Stimulated activated naive CD8-positive, alpha-beta T cell treated with anti-CD3 and anti-CD28 coated beads, Interleukin-15, Interleukin-2, amounts not matched to agents 100 U/mL and 50 U/mL, for 24 hours (primary cell): ENCODE data around the gene CD6.

Experiments used
- ATAC-seq: fragments of 150-1000 bp; cut with Tn5 transposase; one replicate; pipeline ENCODE4 v1.10.0; 2021
- DNase-seq: peaks from one replicate; pipeline ENCODE4 v3.0.0; 2021

CD6 gene

DNA sequence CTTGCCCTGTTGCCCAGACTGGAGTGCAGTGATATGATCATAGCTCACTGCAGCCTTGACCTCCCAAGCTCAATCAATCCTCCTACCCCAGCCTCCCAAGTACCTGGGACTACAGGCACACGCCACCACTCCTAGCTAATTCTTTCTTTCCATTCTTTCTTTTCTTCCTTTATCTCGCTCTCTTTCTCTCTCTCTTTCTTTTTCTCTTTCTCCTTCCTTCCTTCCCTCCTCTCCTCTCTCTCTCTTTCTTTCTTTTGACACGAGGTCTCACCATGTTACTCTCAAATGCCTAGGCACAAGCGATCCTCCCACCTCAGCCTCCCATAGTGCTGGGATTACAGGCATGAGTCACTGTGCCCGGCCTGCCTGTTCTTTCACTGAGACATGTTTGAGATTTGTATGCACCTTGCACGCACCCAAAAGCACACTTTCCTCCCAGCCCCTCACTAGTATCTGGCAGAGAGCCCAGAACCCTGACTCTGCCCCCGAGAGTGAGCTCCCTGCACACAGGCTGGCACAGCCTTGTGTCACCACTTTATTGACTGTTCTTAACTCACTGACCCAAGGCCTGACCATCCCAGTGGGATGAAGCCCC lies 56.8 kb downstream of the CD6 start:
- peak; percentile 81 for DNase-seq
- ATAC-seq: peak; percentile 61

DNA sequence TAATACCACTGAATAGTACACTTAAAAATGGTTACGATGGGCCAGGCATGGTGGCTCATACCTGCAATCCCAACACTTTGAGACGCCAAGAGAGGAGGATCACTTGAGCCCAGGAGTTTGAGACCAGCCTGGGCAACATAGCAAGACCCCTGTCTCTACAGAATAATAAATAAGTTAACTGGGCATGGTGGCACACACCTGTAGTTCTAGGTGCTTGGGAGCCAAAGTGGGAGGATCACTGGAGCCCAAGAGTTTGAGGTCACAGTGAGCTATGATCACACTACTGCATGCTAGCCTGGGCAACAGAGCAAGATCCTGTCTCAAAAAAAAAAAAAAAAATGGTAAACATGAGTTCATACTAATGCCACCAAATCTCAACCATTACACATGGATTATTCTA lies 61.3 kb downstream of the CD6 start:
- ATAC-seq (no peak), DNase-seq (no peak)

DNA sequence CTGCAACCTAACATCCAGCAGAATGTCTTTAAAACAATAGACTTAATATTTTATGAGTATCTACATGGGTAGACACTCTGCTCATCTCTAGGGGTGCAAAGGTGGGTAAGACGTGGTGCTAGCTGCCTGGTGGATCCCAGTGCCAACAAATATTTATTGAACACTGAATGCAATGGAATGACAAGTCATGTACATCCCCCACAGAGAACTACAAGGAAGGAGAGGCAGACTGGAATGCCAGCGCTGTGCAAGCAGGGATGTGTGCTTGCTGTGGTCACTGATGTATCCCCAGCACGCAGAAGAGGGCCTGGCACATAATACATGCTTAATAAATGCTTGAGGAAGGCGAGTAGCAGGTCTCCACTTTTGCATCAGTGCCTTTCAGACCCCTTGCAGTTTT lies 61.9 kb downstream of the CD6 start:
- ATAC-seq: no peak
- DNase-seq: no peak

DNA sequence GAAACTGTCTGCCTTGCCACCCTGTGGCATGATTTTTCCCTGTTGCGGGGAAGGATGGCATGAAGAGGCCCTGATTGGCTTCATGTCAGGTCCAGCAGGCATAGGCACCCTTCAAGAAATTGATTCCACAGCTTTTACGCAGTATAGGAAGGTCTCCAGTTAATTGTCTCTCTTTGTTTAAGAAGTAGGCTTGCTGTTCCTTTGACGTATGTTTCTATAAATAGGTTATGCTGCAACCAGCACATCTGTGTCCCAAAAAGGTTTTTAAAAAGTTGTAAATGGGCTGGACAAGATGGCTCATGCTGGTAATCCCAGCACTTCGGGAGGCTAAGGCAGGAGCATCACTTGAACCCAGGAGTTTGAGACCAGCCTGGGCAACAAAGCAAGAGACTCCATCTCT lies 62.6 kb downstream of the CD6 start:
- no peak for ATAC-seq
- DNase-seq: no peak

DNA sequence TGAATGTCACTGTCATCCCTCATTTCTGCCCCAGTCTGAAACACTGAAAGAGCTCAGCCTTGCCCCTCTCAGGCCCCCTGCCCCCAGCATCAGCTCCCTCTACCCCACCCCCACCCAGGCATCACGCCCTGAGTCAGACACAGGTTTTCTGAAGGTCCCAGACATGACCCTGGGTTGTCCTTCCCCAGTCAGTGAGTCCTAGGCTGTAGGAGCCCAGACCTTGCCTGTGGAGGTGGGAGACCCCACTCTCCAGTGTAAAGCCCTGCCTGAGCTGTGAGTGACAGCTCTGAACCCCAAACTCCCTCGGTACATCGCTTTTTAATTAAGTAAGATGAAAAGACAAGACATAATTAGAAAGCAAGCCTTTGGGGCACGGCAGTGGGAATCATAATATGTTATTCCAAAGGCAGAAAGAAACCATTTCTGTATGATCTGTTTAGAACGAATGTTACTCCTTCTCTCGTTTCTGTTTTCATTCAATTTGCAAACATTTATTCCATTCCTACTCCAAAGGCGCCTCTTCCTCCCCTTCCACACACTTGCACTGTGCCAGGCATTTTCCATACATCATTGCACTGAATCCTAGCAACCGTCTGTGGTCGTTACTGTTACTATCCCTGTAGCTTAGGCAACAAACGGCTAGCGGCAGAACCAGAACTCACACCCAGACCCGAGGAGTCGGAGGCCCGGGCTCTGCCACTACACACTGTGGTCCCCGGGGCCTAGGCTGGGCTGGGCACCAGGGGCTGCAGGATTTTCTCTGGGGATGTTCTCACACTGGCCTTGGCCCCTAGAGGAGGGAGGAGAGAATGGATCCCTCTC lies 63.4 kb downstream of the CD6 start:
- no peak for ATAC-seq
- no peak for DNase-seq

DNA sequence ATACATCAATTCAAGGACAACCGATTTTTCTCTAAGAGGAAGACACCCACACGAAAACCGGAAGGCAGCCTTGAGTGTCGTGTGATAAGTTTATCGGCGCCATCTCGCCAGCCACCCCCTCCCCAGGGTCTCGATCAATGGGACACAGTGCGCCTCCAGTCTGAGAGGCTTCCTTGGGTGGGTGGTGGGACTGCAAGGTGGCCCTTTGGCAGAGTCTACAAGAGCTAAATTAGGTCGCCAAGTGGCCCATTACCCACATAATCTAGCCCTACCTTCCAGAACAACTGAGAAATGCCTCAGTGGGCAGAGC lies 64.0 kb downstream of the CD6 start:
- no peak for DNase-seq
- ATAC-seq: no peak

DNA sequence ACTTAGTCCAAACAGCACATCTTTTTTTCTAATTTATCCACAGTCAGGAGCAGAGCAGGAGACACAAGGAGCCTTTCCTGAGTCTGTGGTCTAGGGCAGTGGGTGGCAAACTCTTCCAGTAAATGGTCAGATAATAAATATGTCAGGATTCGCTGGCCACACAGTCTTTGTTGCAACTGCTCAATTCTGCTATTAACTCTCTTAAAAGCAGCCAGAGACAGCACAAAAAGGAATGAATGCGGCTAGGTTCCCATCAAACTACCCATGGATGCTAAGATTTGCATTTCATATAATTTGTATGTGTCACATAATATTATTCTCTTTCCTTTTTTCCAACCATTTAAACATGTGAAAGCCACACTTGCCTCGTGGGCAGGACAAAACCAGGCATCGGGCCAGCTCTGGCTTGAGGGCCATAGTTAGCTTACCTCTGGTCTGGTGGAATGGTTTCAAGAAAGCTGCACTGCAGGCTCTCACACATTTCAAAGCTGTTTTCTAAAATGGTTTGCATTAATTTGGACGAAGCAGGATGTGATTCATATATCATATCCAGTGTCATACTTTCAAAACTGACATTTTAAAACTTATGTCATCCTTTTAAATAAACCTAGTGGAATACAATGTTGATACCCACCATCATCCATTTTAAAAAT lies 66.1 kb downstream of the CD6 start:
- peak; percentile 62 for ATAC-seq
- no peak for DNase-seq

DNA sequence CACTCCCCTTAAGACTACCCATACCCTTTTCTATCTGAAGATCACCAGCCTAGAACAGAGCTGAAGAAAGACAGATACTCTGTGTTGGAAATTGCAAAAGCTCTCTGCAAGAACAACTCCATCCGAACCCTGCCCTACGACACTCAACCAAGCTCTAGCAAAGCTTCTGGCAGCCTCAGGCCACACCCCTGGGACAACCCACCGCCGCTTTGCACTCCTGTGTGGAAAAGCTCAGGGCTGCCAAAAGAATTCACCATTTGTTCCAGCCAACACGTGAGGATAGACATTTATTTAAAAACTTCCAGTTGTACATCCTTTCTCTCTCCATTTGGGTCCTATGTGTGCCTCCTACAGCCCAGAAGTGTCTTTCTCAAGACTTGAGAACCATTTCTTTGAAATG lies 68.4 kb downstream of the CD6 start:
- DNase-seq (no peak), ATAC-seq (no peak)

DNA sequence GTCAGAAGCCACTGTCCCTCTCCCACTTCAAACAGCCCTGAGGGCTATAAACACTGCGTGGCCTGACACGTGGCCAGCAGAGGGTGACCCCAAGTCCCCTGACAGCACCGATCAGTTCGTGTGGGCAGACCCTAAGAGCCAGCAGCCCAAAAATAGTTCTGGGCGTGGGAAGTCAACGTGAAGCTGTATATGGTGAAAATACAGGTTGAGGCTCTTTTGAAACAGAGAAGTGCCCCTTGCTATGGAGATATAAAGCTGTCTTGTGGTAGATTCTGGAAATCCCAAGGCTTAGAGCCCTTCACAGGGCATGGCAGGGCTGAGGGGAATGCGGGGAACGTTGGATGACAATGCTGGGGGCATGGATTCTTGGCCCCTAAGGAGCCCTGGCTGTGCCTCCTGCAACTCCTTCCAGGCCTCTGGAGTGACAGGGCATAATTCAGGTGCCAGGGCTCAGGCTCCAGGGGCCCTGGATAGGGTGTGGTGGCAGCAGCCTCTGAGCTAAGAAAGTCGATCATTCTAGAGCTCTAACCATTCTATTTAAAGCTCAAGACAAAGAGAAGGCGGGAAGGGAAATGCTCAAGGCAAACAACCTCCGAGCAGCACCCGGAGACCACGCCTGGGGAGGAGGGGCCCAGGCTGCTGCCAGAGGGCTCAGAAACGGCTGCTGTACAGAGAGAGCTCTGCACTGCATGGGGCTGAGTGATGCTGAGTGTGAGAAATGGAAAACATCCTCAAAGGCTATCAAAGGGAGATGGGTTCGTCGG lies 70.5 kb downstream of the CD6 start:
- peak; percentile 97 for ATAC-seq
- peak; percentile 75 for DNase-seq

DNA sequence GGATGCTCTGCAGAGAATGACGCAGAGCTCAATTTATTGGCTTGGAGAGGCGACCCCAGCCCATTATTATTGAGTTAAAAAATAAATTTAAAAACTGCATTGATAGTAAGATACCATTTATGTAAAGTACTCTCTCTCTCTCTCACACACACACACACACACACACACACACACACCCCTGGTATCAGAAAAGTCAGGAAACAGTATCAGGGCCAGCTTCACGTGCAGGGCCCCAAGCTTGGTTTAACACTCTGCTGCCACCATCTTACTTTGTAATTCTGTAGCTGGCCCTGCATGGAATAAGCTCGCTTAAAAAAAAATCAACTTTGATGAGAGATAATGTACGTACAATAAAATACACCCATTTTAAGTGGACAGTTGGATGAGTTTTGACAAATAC lies 71.1 kb downstream of the CD6 start:
- ATAC-seq (no peak), DNase-seq (no peak)

DNA sequence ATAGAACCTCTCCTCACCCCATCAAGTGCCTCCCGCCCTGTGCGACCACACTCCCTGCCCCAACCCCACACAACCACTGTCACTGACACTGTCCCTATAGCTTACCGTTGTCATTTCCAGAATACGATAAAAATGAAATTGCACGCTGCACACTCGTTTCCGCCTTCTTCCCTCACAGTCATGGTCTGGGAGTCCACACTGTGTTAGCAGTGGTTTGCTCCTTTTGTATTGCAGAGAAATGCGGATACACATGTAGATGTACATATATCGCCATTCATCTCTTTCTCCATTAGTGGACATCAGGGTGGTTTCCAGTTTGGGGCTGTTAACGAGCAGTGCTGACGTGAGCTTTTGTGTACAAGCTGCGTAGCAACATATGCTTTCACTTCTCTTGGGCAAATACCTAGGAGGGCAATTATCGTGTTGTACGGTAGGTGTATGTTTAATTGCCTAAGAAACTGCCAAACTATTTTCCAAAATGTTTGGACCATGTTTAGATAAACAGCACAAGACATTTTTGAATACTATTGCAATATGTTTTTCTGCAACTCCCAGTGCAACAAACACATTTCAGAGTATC lies 71.6 kb downstream of the CD6 start:
- ATAC-seq: peak; percentile 13
- DNase-seq: no peak

DNA sequence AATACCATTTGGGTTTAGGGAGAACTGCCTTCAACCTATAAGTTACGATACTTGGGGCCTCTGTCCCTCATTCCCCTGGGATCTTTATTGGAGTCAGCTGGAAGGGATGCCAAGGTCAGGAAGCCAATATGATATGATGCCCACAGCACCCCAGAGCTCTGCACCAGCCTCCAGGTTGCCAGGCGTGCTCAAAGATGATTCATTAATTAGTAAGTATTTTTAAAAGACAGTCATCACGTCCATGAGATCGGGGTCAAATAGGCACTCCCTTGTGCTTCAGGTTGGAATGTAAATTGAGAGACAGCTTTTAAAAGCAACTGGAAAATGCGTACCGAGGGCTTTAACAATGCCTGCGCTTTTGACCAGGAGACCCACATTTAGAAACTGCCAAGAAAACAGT lies 73.8 kb downstream of the CD6 start:
- DNase-seq (no peak), ATAC-seq (no peak)

DNA sequence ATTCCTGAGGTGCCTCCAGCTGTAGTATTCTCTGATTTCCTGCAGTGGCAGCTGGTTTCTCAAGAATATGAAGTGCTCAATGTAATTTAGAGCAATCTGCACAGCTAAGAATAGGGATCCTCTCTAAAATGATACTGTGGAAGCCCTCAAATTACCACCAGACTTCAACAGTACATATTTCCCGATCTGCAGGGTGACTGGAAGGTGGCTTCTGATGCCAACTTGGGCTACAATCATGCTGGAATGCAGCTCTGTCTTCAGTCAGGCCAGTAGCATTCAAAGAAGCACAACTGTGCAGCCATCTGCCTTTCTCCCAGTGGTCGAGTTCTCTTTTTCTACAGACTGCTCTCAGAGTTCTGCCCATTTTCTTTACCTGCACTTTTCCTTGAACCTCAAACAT lies 75.4 kb downstream of the CD6 start:
- DNase-seq (no peak), ATAC-seq (no peak)

DNA sequence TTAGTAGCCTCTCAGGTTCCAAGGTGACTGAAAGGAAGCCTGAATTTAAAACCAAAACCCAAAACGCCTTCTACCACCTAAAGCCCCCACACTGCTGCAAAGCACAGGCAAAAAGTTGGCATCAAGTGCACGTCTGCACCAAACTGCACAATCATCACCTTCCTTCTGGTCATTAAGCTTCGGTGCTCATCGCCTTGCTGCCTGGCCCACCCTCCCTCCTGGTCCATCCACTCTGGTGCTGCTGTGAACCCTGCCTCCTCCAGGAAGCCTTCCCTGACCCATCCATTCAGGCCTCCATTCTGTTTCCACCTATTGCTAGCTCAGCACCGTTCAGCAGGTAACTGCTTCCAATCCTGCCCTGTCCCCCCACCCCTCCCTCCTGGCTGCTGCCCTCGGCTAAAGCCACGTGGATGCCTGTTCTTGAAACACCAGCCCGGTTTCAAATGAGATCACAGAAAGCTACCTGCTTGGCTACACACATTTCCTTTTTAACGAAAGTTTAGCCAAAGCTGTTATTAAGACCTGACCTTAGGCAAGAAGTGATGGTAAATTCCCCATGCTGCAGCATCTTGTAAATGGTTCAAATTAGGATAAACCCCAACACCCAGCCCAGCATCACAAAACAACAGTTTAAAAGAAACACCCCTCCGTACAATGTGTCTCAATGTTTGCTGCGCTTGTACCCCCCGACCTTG lies 77.0 kb downstream of the CD6 start:
- ATAC-seq: no peak
- no peak for DNase-seq

DNA sequence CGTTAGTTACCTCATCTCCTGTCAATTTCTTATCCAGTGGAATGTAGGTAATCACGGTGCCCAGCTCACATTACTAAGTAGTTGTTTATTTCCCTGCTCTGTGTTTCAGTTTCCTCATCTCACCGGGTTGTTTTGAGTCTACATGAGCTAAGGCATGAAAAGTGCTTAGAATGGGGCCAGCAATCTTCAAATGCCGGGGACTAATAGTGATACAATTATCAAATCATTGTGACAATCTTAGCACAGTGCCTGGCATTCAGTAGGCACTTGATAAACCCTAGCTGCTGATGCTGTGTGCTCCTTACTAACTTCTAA lies 77.5 kb downstream of the CD6 start:
- ATAC-seq: no peak
- no peak for DNase-seq

DNA sequence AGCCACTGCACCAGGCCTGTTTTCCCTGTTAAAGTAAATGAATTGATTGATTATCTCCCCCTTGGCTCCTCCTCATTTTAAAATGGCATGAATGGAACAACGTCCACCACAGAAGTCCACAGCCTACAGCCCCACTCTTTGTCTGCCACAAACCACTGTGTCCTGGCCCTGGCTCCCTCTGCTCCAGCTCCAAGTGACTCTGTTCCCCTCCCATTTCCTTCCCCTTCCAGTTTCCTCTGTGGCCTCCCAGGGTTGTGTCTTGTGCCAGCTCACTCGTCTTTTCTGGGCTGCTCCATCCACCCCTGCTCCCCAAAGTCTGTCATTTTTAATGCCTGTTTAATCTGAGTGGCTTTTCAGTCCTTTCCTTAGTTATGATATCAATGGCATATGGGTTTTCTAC lies 78.4 kb downstream of the CD6 start:
- no peak for DNase-seq
- ATAC-seq: no peak

DNA sequence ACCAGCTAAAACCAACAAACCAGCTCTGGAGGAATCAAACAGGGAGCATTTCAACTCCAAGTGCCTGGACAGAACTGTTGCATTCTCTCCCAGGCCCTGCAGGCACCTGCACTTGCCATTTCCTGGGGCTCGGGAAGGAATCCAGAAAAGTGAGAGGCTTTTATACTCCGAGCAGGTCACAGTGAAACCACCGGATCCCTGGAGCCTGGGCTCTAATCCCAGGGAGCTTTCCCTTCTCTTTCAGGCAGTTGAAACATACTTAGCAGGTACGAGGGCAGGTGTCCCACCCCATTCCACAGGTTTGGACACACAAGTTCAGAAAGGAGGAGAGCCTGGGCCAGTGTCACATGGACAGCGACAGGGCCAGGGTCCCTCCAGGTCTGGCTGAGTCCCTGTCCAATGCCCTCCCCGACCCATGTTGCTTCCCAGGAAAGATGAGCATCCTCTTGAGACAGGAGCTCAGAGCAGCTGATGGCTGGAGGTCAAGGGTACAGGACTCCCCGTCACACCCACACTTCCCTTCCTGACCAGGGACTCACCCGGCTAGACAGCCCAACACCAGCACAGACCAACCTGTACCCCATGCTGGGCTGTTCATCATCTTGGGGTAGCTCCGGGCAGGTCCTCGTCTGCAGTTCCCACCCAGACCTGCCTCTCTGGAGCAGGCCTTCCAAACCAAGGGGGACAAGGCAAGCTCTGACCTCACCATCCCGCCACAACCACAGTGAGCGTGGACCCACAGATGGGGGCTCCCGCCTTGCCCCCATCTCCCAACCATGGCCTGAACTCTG lies 80.9 kb downstream of the CD6 start:
- DNase-seq: no peak

DNA sequence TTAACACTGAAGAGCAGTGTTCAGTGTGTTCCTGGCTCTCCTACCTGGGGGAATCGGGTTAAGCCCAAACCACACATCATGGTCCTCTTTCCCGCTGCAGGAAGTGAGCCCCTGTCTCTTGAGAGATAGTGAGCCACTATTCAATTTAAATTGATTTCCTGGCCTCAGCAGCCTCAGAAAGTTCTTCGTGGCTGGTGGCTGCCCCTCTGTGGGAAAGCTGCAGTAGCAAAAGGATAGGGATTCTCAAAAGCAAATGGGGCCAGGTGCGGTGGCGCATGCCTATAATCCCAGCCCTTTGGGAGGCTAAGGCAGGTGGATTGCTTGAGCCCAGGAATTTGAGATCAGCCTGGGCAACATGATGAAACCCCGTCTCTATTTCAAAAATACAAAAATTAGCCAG lies 81.7 kb downstream of the CD6 start:
- ATAC-seq: no peak
- DNase-seq: no peak

More for the DNA sequence above, 80.9 kb downstream of the CD6 start:
- no peak for ATAC-seq

DNA sequence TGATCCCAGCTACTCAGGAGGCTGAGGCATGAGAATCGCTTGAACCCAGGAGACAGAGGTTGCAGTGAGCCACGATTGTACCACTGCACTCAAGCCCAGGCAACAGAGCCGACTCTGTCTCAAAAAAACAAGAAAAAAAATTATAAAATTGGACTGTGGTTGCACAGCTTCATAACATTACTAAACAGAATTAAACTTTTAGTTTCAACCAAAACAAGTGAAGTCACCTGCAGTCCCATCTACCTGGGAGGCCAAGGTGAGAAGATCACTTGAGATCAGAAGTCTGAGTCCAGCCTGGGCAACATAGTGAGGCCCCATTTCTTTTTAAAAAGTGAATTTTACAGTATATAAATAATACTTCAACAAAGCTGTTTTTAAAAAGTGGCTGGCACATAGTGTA lies 83.0 kb downstream of the CD6 start:
- ATAC-seq (no peak), DNase-seq (no peak)

DNA sequence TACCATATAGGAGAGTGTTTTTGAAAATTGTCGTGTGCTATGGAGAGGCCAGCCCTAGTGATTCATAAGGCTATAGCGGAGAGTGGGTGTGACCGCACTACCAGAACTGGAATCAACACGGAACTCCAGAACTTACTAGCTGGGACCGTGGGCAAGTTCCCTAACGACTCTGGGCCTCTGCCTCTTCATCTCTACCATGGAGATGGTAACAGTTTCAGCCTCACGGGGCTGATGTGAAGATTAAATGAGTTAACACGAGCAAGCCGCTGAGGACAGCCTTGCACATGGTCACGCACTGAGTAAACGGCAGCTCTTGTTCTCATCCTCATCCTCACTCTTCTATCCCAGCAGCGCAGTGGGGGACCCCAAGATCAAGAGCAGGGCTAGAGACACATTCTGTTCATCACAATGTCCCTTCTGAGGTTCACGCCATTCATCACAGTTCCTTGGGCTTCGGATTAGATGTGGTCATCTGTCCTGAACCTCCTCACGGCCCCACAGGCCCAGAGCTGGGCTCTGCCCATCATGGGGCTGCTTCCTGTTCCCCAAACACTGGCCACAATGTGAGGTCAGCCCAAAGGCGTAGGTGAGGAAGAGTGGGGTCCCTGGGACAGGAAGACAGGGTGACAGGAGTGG lies 83.6 kb downstream of the CD6 start:
- ATAC-seq: peak; percentile 48
- DNase-seq: no peak

DNA sequence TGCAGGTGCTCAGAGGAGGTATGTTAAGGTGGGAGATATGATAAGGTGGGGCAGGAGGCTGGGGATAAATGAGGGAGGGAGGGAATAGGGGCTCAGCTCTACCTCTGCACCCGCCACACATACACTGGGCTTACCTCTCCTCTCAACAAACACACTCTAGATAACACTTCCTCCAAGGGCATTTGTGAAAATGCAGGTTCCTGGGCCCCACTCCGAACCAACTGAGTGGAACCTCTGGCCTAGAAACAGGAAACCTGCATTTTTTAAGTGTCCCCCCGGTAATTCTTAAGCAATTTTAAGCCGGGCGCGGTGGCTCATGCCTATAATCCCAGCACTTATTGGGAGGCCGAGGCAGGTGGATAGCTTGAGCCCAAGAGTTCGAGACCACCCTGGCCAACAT lies 84.3 kb downstream of the CD6 start:
- no peak for DNase-seq
- ATAC-seq: no peak
